DMS114 treated with DMSO at 0.1 percent for 48 hours (cell line): ENCODE measurements around the gene SMKR1.
"Not testable (repeated sequence)": the region's sequence is repeated elsewhere in the genome, so short reads cannot be mapped to it uniquely, and the experiment has no call there.

Experiments used
- DNase-seq: peaks from one replicate; lab custom pipeline; 2025; ENCODE audit not compliant: unreplicated experiment; lab: John Stamatoyannopoulos, UW

The SMKR1 gene

GRCh38 chr7:129524405-129524804 lies 22.1 kb downstream of the SMKR1 start:
- not testable (repeated sequence) for DNase-seq

- no peak for DNase-seq
Measured at GRCh38 chr7:129525225-129525862, 23.0 kb downstream of the SMKR1 start.

- no peak for DNase-seq
Measured at GRCh38 chr7:129529643-129530042, 27.3 kb downstream of the SMKR1 start.

GRCh38 chr7:129530795-129531391 lies 28.6 kb downstream of the SMKR1 start:
- DNase-seq, result no peak

GRCh38 chr7:129531721-129532120 lies 29.4 kb downstream of the SMKR1 start:
- DNase-seq, result no peak

- no peak for DNase-seq
Measured at GRCh38 chr7:129532375-129532774, 30.0 kb downstream of the SMKR1 start.

GRCh38 chr7:129534558-129535274 lies 32.4 kb downstream of the SMKR1 start:
- not testable (repeated sequence) for DNase-seq

- DNase-seq, result no peak
Measured at GRCh38 chr7:129535896-129536295, 33.6 kb downstream of the SMKR1 start.

- no peak for DNase-seq
Measured at GRCh38 chr7:129536323-129536722, 34.0 kb downstream of the SMKR1 start.

- DNase-seq, result no peak
Measured at GRCh38 chr7:129538790-129539189, 36.5 kb downstream of the SMKR1 start.

- DNase-seq, result no peak
Measured at GRCh38 chr7:129540340-129540739, 38.0 kb downstream of the SMKR1 start.

GRCh38 chr7:129544700-129545099 lies 42.4 kb downstream of the SMKR1 start:
- no peak for DNase-seq

GRCh38 chr7:129550693-129551360 lies 48.5 kb downstream of the SMKR1 start:
- no peak for DNase-seq

GRCh38 chr7:129553899-129554461 lies 51.6 kb downstream of the SMKR1 start:
- no peak for DNase-seq

GRCh38 chr7:129556607-129557133 lies 54.3 kb downstream of the SMKR1 start:
- no peak for DNase-seq

GRCh38 chr7:129557686-129558481 lies 55.6 kb downstream of the SMKR1 start:
- no peak for DNase-seq

GRCh38 chr7:129559564-129559963 lies 57.2 kb downstream of the SMKR1 start:
- DNase-seq, result no peak

GRCh38 chr7:129560831-129561230 lies 58.5 kb downstream of the SMKR1 start:
- DNase-seq, result no peak

GRCh38 chr7:129561677-129562359 lies 59.5 kb downstream of the SMKR1 start:
- DNase-seq, result no peak
